Colonic mucosa (tissue), 4 donors: ENCODE measurements around the gene AP4S1. TPM values are rescaled to one million over a fixed set of nuclear protein-coding genes. Genes with fewer than 3 reads are reported as not detected.
A peak's percentile ranks its signal among the peaks of the same experiment; 100 is the strongest.
"Not testable (repeated sequence)": the region's sequence is repeated elsewhere in the genome, so short reads cannot be mapped to it uniquely, and the experiment has no call there.

Experiments
- DNase-seq: peaks from one replicate; pipeline ENCODE4 v3.0.0-alpha.2; 2020
- H3K27ac ChIP-seq: fragments of 200-600 bp; one replicate; pipeline ENCODE4 v1.8.0; 2021
- H3K27me3 ChIP-seq: fragments of 200-600 bp; one replicate; pipeline ENCODE4 v1.8.0; 2021
- H3K36me3 ChIP-seq: fragments of 200-600 bp; one replicate; pipeline ENCODE4 v1.8.0; 2021
- H3K4me1 ChIP-seq: fragments of 200-600 bp; one replicate; pipeline ENCODE4 v1.8.0; 2021; ENCODE audit warnings: mild to moderate bottlenecking
- H3K4me3 ChIP-seq: fragments of 200-600 bp; one replicate; pipeline ENCODE4 v1.8.0; 2021
- H3K9ac ChIP-seq, 2 donors: one replicate each; pipeline ENCODE4 v1.7.0; 2013; ENCODE audit warnings: control low read depth in 2 of 2, low read depth in 2 of 2, low read length in 2 of 2
- H3K9me3 ChIP-seq: fragments of 200-600 bp; one replicate; pipeline ENCODE4 v1.8.0; 2021
- CTCF ChIP-seq: fragments of 200-600 bp; IDR thresholded peaks from one replicate; pipeline ENCODE4 v1.8.0; 2022; ENCODE audit warnings: antibody characterized with exemption, mild to moderate bottlenecking
- intact Hi-C: fragments of 100-400 bp; cut with DNase I; formaldehyde crosslinking; loops from one replicate; pipeline ENCODE4 v1.14.1; 2022
- total RNA-seq, 2 donors: library from RNA; stranded (reverse); fragmentation: NEBNext Ultra II Directional in 1 of 2; extraction: Animal tissue kit (Norgen Biotek cat#: 25700) in 1 of 2; gene quantifications; one replicate each; pipeline ENCODE4 v1.2.1, GENCODE V29; 2021
- donor health status: healthy.
- donor health status: DM: no; HTN: no; CAD: no.
- donor health status: DM: no; HTN: no; CAD: no.

The AP4S1 gene
- total RNA-seq = 1 to 10 TPM; 3.3 to 4.9 TPM

- Histone ChIP-seq H3K9ac (peak within 1 kb of the TSS; percentile 86 to 95), H3K36me3 (no peaks in the 10 kb centered on the region), H3K4me1 (peaks cover 11% of the 10 kb centered on the region), H3K9me3 (no peaks in the 10 kb centered on the region), H3K27ac (peak within 1 kb of the TSS; percentile 95), H3K27me3 (no peaks in the 10 kb centered on the region), H3K4me3 (peak within 1 kb of the TSS; percentile 96)
- intact Hi-C loops = no loop called here
- DNase-seq = peak; percentile 53
- TF ChIP-seq CTCF = no peak
These were observed at the start of gene AP4S1 for GRCh38 chr14:31025367-31026076. TSS of gene AP4S1 (plus strand) at chr14:31025649. CDS start at chr14:31066197, 40,548 bp downstream.

GRCh38 chr14:30977752-30978151 is 47.7 kb upstream of the AP4S1 start:
- intact Hi-C loops = no loop called here
- Histone ChIP-seq H3K27ac (no peak overlapping the region), H3K4me1 (peaks cover 9% of the 10 kb centered on the region), H3K27me3 (no peaks in the 10 kb centered on the region), H3K9ac (no peak overlapping the region), H3K36me3 (no peaks in the 10 kb centered on the region), H3K4me3 (no peak overlapping the region), H3K9me3 (no peaks in the 10 kb centered on the region)
- DNase-seq = no peak
- no peak for TF ChIP-seq CTCF

GRCh38 chr14:30980106-30980704 is 45.2 kb upstream of the AP4S1 start:
- not testable (repeated sequence) for H3K9me3 ChIP-seq, H3K36me3 ChIP-seq, H3K4me3 ChIP-seq, H3K4me1 ChIP-seq, H3K27me3 ChIP-seq, H3K27ac ChIP-seq, H3K9ac ChIP-seq
- peak; percentile 45 for DNase-seq
- TF ChIP-seq CTCF = peak; percentile 54
- intact Hi-C loops = loop anchor here (5.0 kb wide), 1 partner anchor 102 kb away; no protein-coding TSS in a partner anchor

GRCh38 chr14:30980980-30981379 is 44.5 kb upstream of the AP4S1 start:
- peaks cover under 1% of the 10 kb centered on the region for H3K4me1 ChIP-seq
- H3K27ac ChIP-seq = no peak overlapping the region
- H3K4me3 ChIP-seq = no peak overlapping the region
- no peaks in the 10 kb centered on the region for H3K36me3 ChIP-seq
- H3K27me3 ChIP-seq = no peaks in the 10 kb centered on the region
- H3K9me3 ChIP-seq = no peaks in the 10 kb centered on the region
- H3K9ac ChIP-seq = no peak overlapping the region
- no peak for TF ChIP-seq CTCF
- DNase-seq = no peak
- intact Hi-C loops = loop anchor here (5.0 kb wide), 1 partner anchor 101 kb away; no protein-coding TSS in a partner anchor

GRCh38 chr14:30982533-30982932 is 42.9 kb upstream of the AP4S1 start:
- Histone ChIP-seq H3K9ac (no peak overlapping the region), H3K9me3 (no peaks in the 10 kb centered on the region), H3K36me3 (no peaks in the 10 kb centered on the region), H3K4me1 (no peaks in the 10 kb centered on the region), H3K4me3 (no peak overlapping the region), H3K27me3 (no peaks in the 10 kb centered on the region), H3K27ac (no peak overlapping the region)
- TF ChIP-seq CTCF = no peak
- no peak for DNase-seq
- intact Hi-C loops = loop anchor here (5.0 kb wide), 1 partner anchor 100 kb away; no protein-coding TSS in a partner anchor
